Hippocampal formation (tissue), 2 donors: ENCODE data around the gene DNAJB6.

ENCODE experiments used
- DNase-seq, 2 donors: peaks; one replicate each; lab custom pipeline; 2025; lab: John Stamatoyannopoulos, UW

DNAJB6 gene

GRCh38 chr7:157466867-157467261 lies 130.1 kb downstream of the DNAJB6 start:
- DNase-seq = no peak
